Keratinocyte (primary cell): Measurements from ENCODE around the gene TFPI2. TPM values are rescaled to one million over a fixed set of nuclear protein-coding genes. Genes with fewer than 3 reads are reported as not detected.

Experiments
- DNase-seq: peaks from one replicate; pipeline ENCODE4 v3.0.0-alpha.2; 2011; ENCODE audit warnings: low read depth, missing footprints, low spot score
- FAIRE-seq: peaks from 2 replicates; lab custom pipeline; 2011; peaks lifted over from hg19 to GRCh38; lab: Jason Lieb, UNC
- H2AFZ ChIP-seq: 2 replicates; pipeline ENCODE4 v1.6.0; 2012; ENCODE audit warnings: low read length, control low read depth, inconsistent platforms; ENCODE audit not compliant: control insufficient read depth
- H3K27ac ChIP-seq: 2 replicates; pipeline ENCODE4 v1.5.1; 2011; ENCODE audit warnings: low read length; ENCODE audit not compliant: control insufficient read depth, insufficient read depth
- H3K27me3 ChIP-seq: 3 replicates; pipeline ENCODE4 v1.6.0; 2011; ENCODE audit warnings: low read length; ENCODE audit not compliant: control insufficient read depth, insufficient read depth; ENCODE audit errors: extremely low read depth
- H3K36me3 ChIP-seq, 2 experiments: 2 replicates in 1 of 2; 3 replicates in 1 of 2; pipeline ENCODE4 v1.5.1; 2011; ENCODE audit warnings: low read length in 2 of 2, mild to moderate bottlenecking in 1 of 2; ENCODE audit not compliant: control insufficient read depth in 2 of 2, insufficient read depth in 2 of 2; ENCODE audit errors: extremely low read depth in 1 of 2
- H3K4me1 ChIP-seq: 3 replicates; pipeline ENCODE4 v1.5.1; 2011; ENCODE audit warnings: low read length; ENCODE audit not compliant: control insufficient read depth, insufficient read depth; ENCODE audit errors: extremely low read depth
- H3K4me2 ChIP-seq: 3 replicates; pipeline ENCODE4 v1.6.0; 2011; ENCODE audit warnings: low read depth, low read length; ENCODE audit not compliant: control insufficient read depth, insufficient read depth; ENCODE audit errors: extremely low read depth
- H3K4me3 ChIP-seq, 3 experiments: fragments of 200-600 bp in 1 of 3; sonication (generic) in 1 of 3; 2 replicates in 2 of 3; 3 replicates in 1 of 3; pipeline ENCODE4 v1.5.1; 2011 to 2016; ENCODE audit warnings: low read length in 3 of 3, mild to moderate bottlenecking in 3 of 3, control low read depth in 2 of 3, inconsistent platforms in 1 of 3, low read depth in 1 of 3, mixed read lengths in 1 of 3, mixed run types in 1 of 3, moderate library complexity in 1 of 3; ENCODE audit not compliant: control insufficient read depth in 2 of 3, insufficient read depth in 2 of 3; ENCODE audit errors: extremely low read depth in 1 of 3
- H3K79me2 ChIP-seq: 2 replicates; pipeline ENCODE4 v1.6.0; 2012; ENCODE audit warnings: low read length; ENCODE audit not compliant: control insufficient read depth, insufficient read depth
- H3K9ac ChIP-seq: 3 replicates; pipeline ENCODE4 v1.6.0; 2011; ENCODE audit warnings: low read length; ENCODE audit not compliant: control insufficient read depth, insufficient read depth; ENCODE audit errors: extremely low read depth
- H3K9me1 ChIP-seq: 3 replicates; pipeline ENCODE4 v1.6.0; 2011; ENCODE audit warnings: low read length; ENCODE audit not compliant: control insufficient read depth, insufficient read depth; ENCODE audit errors: extremely low read depth
- H3K9me3 ChIP-seq: 2 replicates; pipeline ENCODE4 v1.5.1; 2012; ENCODE audit warnings: low read depth, low read length; ENCODE audit not compliant: control insufficient read depth
- H4K20me1 ChIP-seq: 3 replicates; pipeline ENCODE4 v1.6.0; 2011; ENCODE audit warnings: low read length; ENCODE audit not compliant: control insufficient read depth, insufficient read depth; ENCODE audit errors: extremely low read depth
- CTCF ChIP-seq, 3 experiments: IDR thresholded peaks in 1 of 3; conservative IDR thresholded peaks in 1 of 3; optimal IDR thresholded peaks in 1 of 3; 2 replicates in 2 of 3; 3 replicates in 1 of 3; pipeline versions ENCODE3 to v1.5.1; 2011; ENCODE audit warnings: low read length in 3 of 3, mild to moderate bottlenecking in 3 of 3, moderate library complexity in 2 of 3, control low read depth in 1 of 3, inconsistent platforms in 1 of 3; ENCODE audit not compliant: insufficient read depth in 2 of 3; ENCODE audit errors: extremely low read depth in 1 of 3
- EZH2 ChIP-seq: IDR thresholded peaks from one replicate; pipeline ENCODE4 v1.6.1; 2012; ENCODE audit warnings: inconsistent platforms, mild to moderate bottlenecking, low read length, moderate library complexity
- dilution Hi-C: fragments of 300-500 bp; cut with MboI; formaldehyde crosslinking; loops from one replicate; pipeline ENCODE4 v1.7.0; 2020; ENCODE audit warnings: low sequenced_read_pairs; ENCODE audit not compliant: extremely low pct_ligation_motif_present
- polyA plus RNA-seq, 5 experiments: library from polyadenylated mRNA; depleted of rRNA in 3 of 5; stranded (reverse) in 3 of 5; stranded (forward) in 1 of 5; unstranded in 1 of 5; fragments of >200 nt; gene quantifications; 1 replicate in 1 of 5; 2 replicates in 3 of 5; 3 replicates in 1 of 5; pipeline versions ENCODE4 v1.2.1 to v1.2.3, GENCODE V29; 2011 to 2012; ENCODE audit warnings: missing spikeins in 2 of 5, low read depth in 1 of 5, low replicate concordance in 1 of 5

TFPI2 gene
- polyA plus RNA-seq, 1 donor (not counting 4 experiments of a cell fraction or from before 2014, with no cell fraction given), result 87.2 TPM

GRCh38 chr7:93877742-93878141 lies 12.8 kb downstream of the TFPI2 start:
- no peaks in the 10 kb centered on the region for H3K36me3 ChIP-seq
- DNase-seq, result no peak
- no peaks in the 10 kb centered on the region for H3K9me1 ChIP-seq
- FAIRE-seq, result no peak
- no peak overlapping the region for H3K4me2 ChIP-seq
- H3K9me3 ChIP-seq, result peaks cover 4% of the 10 kb centered on the region
- TF ChIP-seq CTCF (optimal IDR thresholded peaks at IDR 0.05 in 1 of 3, IDR thresholded peaks at IDR 0.05 in 1 of 3, conservative IDR thresholded peaks at IDR 0.05 in 1 of 3; ENCODE audit: extremely low read depth in 1 of 3, insufficient read depth in 2 of 3, low read length in 3 of 3), result no peak
- TF ChIP-seq EZH2, result no peak
- no peaks in the 10 kb centered on the region for H3K79me2 ChIP-seq
- H3K9ac ChIP-seq, result no peak overlapping the region
- no peak overlapping the region for H3K4me3 ChIP-seq
- no peak overlapping the region for H2AFZ ChIP-seq
- H3K27ac ChIP-seq, result no peak overlapping the region
- dilution Hi-C loops, result no loop called here
- H3K27me3 ChIP-seq, result no peaks in the 10 kb centered on the region
- H3K4me1 ChIP-seq, result no peaks in the 10 kb centered on the region
- no peaks in the 10 kb centered on the region for H4K20me1 ChIP-seq

- FAIRE-seq (no peak), DNase-seq (no peak)
- no peak overlapping the region for H3K4me3 ChIP-seq
- no peaks in the 10 kb centered on the region for H3K36me3 ChIP-seq
- H3K9me3 ChIP-seq, result no peaks in the 10 kb centered on the region
- no peaks in the 10 kb centered on the region for H3K79me2 ChIP-seq
- no peak overlapping the region for H3K27ac ChIP-seq
- H3K4me1 ChIP-seq, result no peaks in the 10 kb centered on the region
- dilution Hi-C loops, result no loop called here
- no peak overlapping the region for H3K4me2 ChIP-seq
- TF ChIP-seq EZH2 (no peak), CTCF (optimal IDR thresholded peaks at IDR 0.05 in 1 of 3, IDR thresholded peaks at IDR 0.05 in 1 of 3, conservative IDR thresholded peaks at IDR 0.05 in 1 of 3; ENCODE audit: extremely low read depth in 1 of 3, insufficient read depth in 2 of 3, low read length in 3 of 3) (no peak)
- no peaks in the 10 kb centered on the region for H3K9me1 ChIP-seq
- no peak overlapping the region for H2AFZ ChIP-seq
- no peaks in the 10 kb centered on the region for H3K27me3 ChIP-seq
- H3K9ac ChIP-seq, result no peak overlapping the region
- no peaks in the 10 kb centered on the region for H4K20me1 ChIP-seq
Observed at GRCh38 chr7:93873998-93874574, 16.5 kb downstream of the TFPI2 start.
